ENCODE results near the gene CCDC89. TPM values are rescaled to one million over a fixed set of nuclear protein-coding genes. Genes with fewer than 3 reads are reported as not detected.

Gene CCDC89
- total and polyA plus RNA-seq, 2 of the 13 experiments (the other 11 are each of a cell fraction or from before 2014, with no cell fraction given) = 0.13 to 0.38 TPM

DNA sequence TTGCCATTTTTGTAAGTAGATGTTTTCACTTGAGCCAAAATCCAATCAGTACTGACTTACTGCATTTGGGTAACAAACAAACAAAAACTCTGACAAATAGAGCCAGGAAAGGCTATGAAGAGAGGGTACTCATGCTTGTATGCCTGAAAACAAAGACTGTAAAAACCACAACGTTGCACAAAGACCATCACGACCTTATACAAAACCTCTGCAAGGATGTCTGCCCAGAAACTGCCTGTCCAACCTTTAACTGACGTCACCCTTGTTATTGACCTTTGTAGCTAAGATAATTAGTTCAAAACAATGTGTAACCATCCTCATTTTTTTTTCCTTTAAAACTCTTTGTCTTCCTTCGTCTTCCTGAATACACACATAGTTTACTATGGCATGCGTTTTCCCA lies 20.3 kb downstream of the CCDC89 start:
- no TSS peak for BruUV-seq (replicated peaks)
- Histone ChIP-seq H3K4me2 (ENCODE audit: low read depth, low read length) (peak overlapping the region; percentile 88), H2AFZ (ENCODE audit: low read length) (peak overlapping the region; percentile 94), H3K4me3 (replicated peaks in 1 of 3; ENCODE audit: insufficient read depth in 1 of 3, low read depth in 2 of 3, low read length in 3 of 3) (peak overlapping the region; percentile 36 to 95 (median 86); a peak in 5 of 6 replicates), H3K27me3 (ENCODE audit: control insufficient read depth in 1 of 2, insufficient read depth in 2 of 2, low read length in 2 of 2) (no peaks in the 10 kb centered on the region; a peak in 1 of 5 replicates), H3K9me3 (ENCODE audit: low read length) (no peaks in the 10 kb centered on the region), H3K4me1 (ENCODE audit: insufficient read depth, low read length) (peaks cover 32% of the 10 kb centered on the region), H3K9ac (ENCODE audit: insufficient read depth, low read depth, low read length) (peak overlapping the region; percentile 98; the same call in 1 of the 2 replicates), H3K79me2 (ENCODE audit: insufficient read depth, low read length) (peaks cover 37% of the 10 kb centered on the region), H4K20me1 (ENCODE audit: insufficient read depth, low read length) (peaks cover 29% of the 10 kb centered on the region), H3K27ac (ENCODE audit: extremely low read length, insufficient read depth, low read length) (peak overlapping the region; percentile 98), H3K36me3 (replicated peaks in 1 of 2; ENCODE audit: control insufficient read depth in 1 of 2, insufficient read depth in 2 of 2, low read length in 2 of 2) (no peaks in the 10 kb centered on the region)
- 7% methylated on average over 5 of the region's 5 CpGs for WGBS (ENCODE audit: low lambda C conversion rate)
- no peak for DNase-seq (ENCODE audit: low spot score)
- ChIA-PET POLR2A (interaction anchor here (1.2 to 10.0 kb wide), 2 partner anchors 16 to 38 kb away, joined by 3 to 112 read pairs; partner anchors contain the start of genes TMEM126A and TMEM126B), CTCF (ENCODE audit: low intra/inter-chr PET ratio, low total read pairs) (no interaction called here)
- in situ Hi-C loops (cut with HindIII; ENCODE audit: extremely low pct_ligation_motif_present, low pct_unique_long_range_greater_than_20kb) (no loop called here), intact Hi-C loops (cut with micrococcal nuclease; ENCODE audit: unreplicated experiment) (loop anchor here (1.0 to 2.0 kb wide), 2 partner anchors 17 to 37 kb away; partner anchors contain the start of gene TMEM126B)
- no peak for ATAC-seq
- no peak for FAIRE-seq
- TF ChIP-seq MIXL1 (CRISPR knock-in tag; IDR thresholded peaks at IDR 0.05) (0 out of 2 replicates have a peak, but pooled peaks have one; percentile 38), ZNF607 (CRISPR knock-in tag; IDR thresholded peaks at IDR 0.05; ENCODE audit: borderline replicate concordance) (no peak), SOX13 (IDR thresholded peaks at IDR 0.05) (no peak), SOX13 (CRISPR knock-in tag; conservative IDR thresholded peaks at IDR 0.05 in 1 of 2, IDR thresholded peaks at IDR 0.05 in 1 of 2) (peak in 1 of 2 experiments; percentile 55; a peak in 2 of 4 replicates), RARG (CRISPR knock-in tag; IDR thresholded peaks at IDR 0.05; ENCODE audit: low read depth) (no peak), MAFK (conservative IDR thresholded peaks at IDR 0.05 in 1 of 2, IDR thresholded peaks at IDR 0.05 in 1 of 2; ENCODE audit: low read length in 2 of 2) (peak; percentile 15 to 31; a peak in 1 of 4 replicates), ZC3H4 (CRISPR knock-in tag; IDR thresholded peaks at IDR 0.05; ENCODE audit: borderline replicate concordance) (no peak), ATM (IDR thresholded peaks at IDR 0.05; ENCODE audit: borderline replicate concordance) (no peak), MAFF (IDR thresholded peaks at IDR 0.05; ENCODE audit: low read depth, low read length) (0 out of 2 replicates have a peak, but pooled peaks have one; percentile 34), NFRKB (IDR thresholded peaks at IDR 0.05) (no peak), BCL6 (CRISPR knock-in tag; IDR thresholded peaks at IDR 0.05) (no peak), CREB1 (IDR thresholded peaks at IDR 0.05) (peak; percentile 90), CREB1 (CRISPR knock-in tag; IDR thresholded peaks at IDR 0.05) (peak; percentile 66), SMAD3 (CRISPR knock-in tag; IDR thresholded peaks at IDR 0.05) (no peak), ATF7 (IDR thresholded peaks at IDR 0.05) (peak; percentile 89), ATF7 (CRISPR knock-in tag; IDR thresholded peaks at IDR 0.05) (no peak)
- TF ChIP-seq, protein P1, sequence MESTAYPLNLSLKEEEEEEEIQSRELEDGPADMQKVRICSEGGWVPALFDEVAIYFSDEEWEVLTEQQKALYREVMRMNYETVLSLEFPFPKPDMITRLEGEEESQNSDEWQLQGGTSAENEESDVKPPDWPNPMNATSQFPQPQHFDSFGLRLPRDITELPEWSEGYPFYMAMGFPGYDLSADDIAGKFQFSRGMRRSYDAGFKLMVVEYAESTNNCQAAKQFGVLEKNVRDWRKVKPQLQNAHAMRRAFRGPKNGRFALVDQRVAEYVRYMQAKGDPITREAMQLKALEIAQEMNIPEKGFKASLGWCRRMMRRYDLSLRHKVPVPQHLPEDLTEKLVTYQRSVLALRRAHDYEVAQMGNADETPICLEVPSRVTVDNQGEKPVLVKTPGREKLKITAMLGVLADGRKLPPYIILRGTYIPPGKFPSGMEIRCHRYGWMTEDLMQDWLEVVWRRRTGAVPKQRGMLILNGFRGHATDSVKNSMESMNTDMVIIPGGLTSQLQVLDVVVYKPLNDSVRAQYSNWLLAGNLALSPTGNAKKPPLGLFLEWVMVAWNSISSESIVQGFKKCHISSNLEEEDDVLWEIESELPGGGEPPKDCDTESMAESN (CRISPR knock-in tag; conservative IDR thresholded peaks at IDR 0.05) = no peak

Data from HepG2 (cell line).